ENCODE measurements around the gene MED15. TPM values are rescaled to one million over a fixed set of nuclear protein-coding genes. Genes with fewer than 3 reads are reported as not detected.

The MED15 gene
- total RNA-seq, 2 donors from 2014 or later = 61.4 to 62.7 TPM

DNA sequence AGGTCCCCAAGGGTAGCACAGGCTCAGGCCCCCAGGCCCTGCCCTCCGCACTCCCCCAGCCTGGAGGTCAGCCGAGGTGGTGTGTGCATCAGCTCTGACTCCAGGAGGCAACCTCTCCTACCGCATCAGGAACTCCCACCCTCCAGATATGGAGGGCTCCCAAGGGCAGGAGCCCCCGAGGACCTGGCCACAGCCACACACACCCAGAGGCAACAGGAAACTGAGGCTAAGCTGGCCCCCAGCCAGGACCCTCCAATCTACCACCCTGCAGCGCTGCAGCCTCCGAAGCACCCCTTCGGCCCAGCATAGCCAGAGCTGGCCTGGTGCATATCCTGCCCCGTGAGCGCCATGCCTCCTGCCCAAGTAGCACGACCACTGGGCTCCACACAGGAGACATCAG lies 104.0 kb downstream of the MED15 start:
- Histone ChIP-seq H3K36me3 (ENCODE audit: control insufficient read depth, insufficient read depth, low read length) (no peaks in the 10 kb centered on the region), H3K4me3 (ENCODE audit: low read length) (no peak overlapping the region), H3K4me1 (ENCODE audit: control insufficient read depth, insufficient read depth, low read length) (peaks cover 7% of the 10 kb centered on the region), H3K9ac (ENCODE audit: extremely low read depth, low read length, poor library complexity, severe bottlenecking) (no peak overlapping the region), H3K27ac (ENCODE audit: low read depth, low read length) (no peak overlapping the region), H3K27me3 (ENCODE audit: control insufficient read depth, insufficient read depth, low read length, poor library complexity, severe bottlenecking) (no peaks in the 10 kb centered on the region), H3K9me3 (ENCODE audit: control insufficient read depth, low read length) (no peaks in the 10 kb centered on the region)
- Mint-ChIP-seq H3K27me3 (ENCODE audit: insufficient read depth) (no peaks in the 10 kb centered on the region), H3K4me3 (no peak overlapping the region), H3K9me3 (no peaks in the 10 kb centered on the region), H3K27ac (no peak overlapping the region), H3K36me3 (ENCODE audit: low read depth) (no peaks in the 10 kb centered on the region), H3K4me1 (peaks cover 8% of the 10 kb centered on the region)
- no peak for DNase-seq
- TF ChIP-seq, protein P1, sequence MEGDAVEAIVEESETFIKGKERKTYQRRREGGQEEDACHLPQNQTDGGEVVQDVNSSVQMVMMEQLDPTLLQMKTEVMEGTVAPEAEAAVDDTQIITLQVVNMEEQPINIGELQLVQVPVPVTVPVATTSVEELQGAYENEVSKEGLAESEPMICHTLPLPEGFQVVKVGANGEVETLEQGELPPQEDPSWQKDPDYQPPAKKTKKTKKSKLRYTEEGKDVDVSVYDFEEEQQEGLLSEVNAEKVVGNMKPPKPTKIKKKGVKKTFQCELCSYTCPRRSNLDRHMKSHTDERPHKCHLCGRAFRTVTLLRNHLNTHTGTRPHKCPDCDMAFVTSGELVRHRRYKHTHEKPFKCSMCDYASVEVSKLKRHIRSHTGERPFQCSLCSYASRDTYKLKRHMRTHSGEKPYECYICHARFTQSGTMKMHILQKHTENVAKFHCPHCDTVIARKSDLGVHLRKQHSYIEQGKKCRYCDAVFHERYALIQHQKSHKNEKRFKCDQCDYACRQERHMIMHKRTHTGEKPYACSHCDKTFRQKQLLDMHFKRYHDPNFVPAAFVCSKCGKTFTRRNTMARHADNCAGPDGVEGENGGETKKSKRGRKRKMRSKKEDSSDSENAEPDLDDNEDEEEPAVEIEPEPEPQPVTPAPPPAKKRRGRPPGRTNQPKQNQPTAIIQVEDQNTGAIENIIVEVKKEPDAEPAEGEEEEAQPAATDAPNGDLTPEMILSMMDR (conservative IDR thresholded peaks at IDR 0.05) = no peak
- 92 to 100% methylated on average over 1 to 10 of the region's 10 CpGs for WGBS, 2 experiments (ENCODE audit: insufficient coverage in 1 of 2, insufficient read length in 1 of 2)

DNA sequence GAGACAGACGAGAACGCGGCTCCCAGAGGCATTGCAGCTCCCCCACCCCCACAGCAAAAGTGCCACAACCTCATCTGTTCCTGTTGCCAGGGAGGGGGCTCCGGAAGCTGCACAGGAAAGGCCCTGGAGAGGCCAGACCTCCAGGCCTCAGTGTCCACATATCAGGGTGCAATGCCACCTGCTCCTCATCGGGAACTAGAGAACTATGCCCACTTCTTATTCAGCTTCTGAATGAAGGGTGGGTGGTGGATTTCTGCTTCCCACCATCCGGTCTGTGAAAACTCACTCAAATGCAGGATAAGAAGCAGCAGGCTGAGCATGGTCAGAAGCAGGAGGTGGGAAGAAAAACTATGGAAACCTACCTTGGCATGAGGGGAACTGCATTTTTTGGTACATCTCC lies 105.9 kb downstream of the MED15 start:
- Mint-ChIP-seq H3K27ac (no peak overlapping the region), H3K36me3 (ENCODE audit: low read depth) (no peaks in the 10 kb centered on the region), H3K27me3 (ENCODE audit: insufficient read depth) (no peaks in the 10 kb centered on the region), H3K4me3 (no peak overlapping the region), H3K9me3 (no peaks in the 10 kb centered on the region), H3K4me1 (peaks cover 5% of the 10 kb centered on the region)
- TF ChIP-seq, protein P1 (conservative IDR thresholded peaks at IDR 0.05) = no peak
- Histone ChIP-seq H3K9me3 (ENCODE audit: control insufficient read depth, low read length) (no peaks in the 10 kb centered on the region), H3K4me3 (ENCODE audit: low read length) (no peak overlapping the region), H3K4me1 (ENCODE audit: control insufficient read depth, insufficient read depth, low read length) (peaks cover 7% of the 10 kb centered on the region), H3K36me3 (ENCODE audit: control insufficient read depth, insufficient read depth, low read length) (no peaks in the 10 kb centered on the region), H3K27me3 (ENCODE audit: control insufficient read depth, insufficient read depth, low read length, poor library complexity, severe bottlenecking) (no peaks in the 10 kb centered on the region), H3K27ac (ENCODE audit: low read depth, low read length) (no peak overlapping the region), H3K9ac (ENCODE audit: extremely low read depth, low read length, poor library complexity, severe bottlenecking) (no peak overlapping the region)
- 86 to 100% methylated on average over 2 to 6 of the region's 6 CpGs for WGBS, 2 experiments (ENCODE audit: insufficient coverage in 1 of 2, insufficient read length in 1 of 2)
- no peak for DNase-seq

- no peak overlapping the region for H3K27ac Mint-ChIP-seq
- no peak for DNase-seq
Observed at GRCh38 chr22:20615021-20615420, 107.6 kb downstream of the MED15 start.

More at GRCh38 chr22:20615021-20615420, 107.6 kb downstream of the MED15 start:
- H3K4me3 Mint-ChIP-seq = no peak overlapping the region
- H3K36me3 Mint-ChIP-seq (ENCODE audit: low read depth) = no peaks in the 10 kb centered on the region
- Histone ChIP-seq H3K4me1 (ENCODE audit: control insufficient read depth, insufficient read depth, low read length) (peaks cover 7% of the 10 kb centered on the region), H3K9me3 (ENCODE audit: control insufficient read depth, low read length) (no peaks in the 10 kb centered on the region), H3K36me3 (ENCODE audit: control insufficient read depth, insufficient read depth, low read length) (no peaks in the 10 kb centered on the region), H3K27me3 (ENCODE audit: control insufficient read depth, insufficient read depth, low read length, poor library complexity, severe bottlenecking) (no peaks in the 10 kb centered on the region), H3K4me3 (ENCODE audit: low read length) (no peak overlapping the region), H3K9ac (ENCODE audit: extremely low read depth, low read length, poor library complexity, severe bottlenecking) (no peak overlapping the region), H3K27ac (ENCODE audit: low read depth, low read length) (no peak overlapping the region)
- H3K9me3 Mint-ChIP-seq = no peaks in the 10 kb centered on the region
- no peaks in the 10 kb centered on the region for H3K27me3 Mint-ChIP-seq (ENCODE audit: insufficient read depth)
- TF ChIP-seq, protein P1 (conservative IDR thresholded peaks at IDR 0.05) = no peak
- WGBS, 2 experiments (ENCODE audit: insufficient coverage in 1 of 2, insufficient read length in 1 of 2) = 85 to 90% methylated on average over 4 to 6 of the region's 6 CpGs
- H3K4me1 Mint-ChIP-seq = peaks cover 5% of the 10 kb centered on the region

All from endodermal cell (in vitro differentiated cells).